ENCODE measurements around the gene SLC5A6. TPM values are rescaled to one million over a fixed set of nuclear protein-coding genes. Genes with fewer than 3 reads are reported as not detected.
"Not testable (repeated sequence)": the region's sequence is repeated elsewhere in the genome, so short reads cannot be mapped to it uniquely, and the experiment has no call there.

SLC5A6 gene
- polyA plus RNA-seq, 1 donor (not counting 4 experiments of a cell fraction or from before 2014, with no cell fraction given) = 60.4 TPM

DNA sequence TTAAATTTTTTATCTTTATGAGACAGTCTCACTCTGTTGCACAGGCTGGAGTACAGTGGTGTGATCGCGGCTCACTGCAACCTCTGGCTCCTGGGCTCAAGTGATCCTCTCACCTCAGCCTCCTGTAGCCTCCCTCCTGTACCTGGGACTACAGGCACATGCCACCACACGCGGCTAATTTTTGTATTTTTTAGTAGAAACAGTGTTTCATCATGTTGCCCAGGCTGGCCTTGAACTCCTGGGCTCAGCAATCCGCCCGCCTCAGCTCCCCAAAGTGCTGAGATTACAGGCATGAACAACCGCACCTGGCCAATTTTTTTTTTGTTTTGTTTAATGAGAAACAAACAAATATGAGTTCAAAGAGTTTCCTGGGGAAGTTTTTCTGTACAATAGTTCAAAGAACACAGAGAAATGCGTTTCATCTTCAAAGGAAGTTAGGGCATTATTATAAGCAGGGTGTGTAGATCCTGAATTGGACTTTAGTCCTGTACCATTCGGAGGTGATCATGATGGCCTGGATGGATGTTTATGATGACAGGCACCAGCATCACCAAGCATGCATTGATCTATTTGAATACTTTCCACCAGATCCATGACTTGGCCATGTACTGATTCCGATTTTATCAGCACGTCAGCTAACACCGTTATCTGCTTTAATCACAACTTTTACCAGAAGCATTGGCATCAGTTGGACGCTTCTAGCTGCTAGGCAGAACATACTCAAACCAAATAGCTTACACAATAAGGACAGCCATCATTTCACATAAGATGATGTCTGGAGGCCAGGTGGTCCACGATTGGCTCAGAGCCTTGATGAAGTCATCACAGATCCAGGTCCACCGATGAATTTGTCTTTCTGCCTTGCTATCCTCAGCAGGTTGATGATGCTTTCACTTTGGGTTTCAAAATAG is 34.4 kb downstream of the SLC5A6 start:
- TF ChIP-seq, protein P1, sequence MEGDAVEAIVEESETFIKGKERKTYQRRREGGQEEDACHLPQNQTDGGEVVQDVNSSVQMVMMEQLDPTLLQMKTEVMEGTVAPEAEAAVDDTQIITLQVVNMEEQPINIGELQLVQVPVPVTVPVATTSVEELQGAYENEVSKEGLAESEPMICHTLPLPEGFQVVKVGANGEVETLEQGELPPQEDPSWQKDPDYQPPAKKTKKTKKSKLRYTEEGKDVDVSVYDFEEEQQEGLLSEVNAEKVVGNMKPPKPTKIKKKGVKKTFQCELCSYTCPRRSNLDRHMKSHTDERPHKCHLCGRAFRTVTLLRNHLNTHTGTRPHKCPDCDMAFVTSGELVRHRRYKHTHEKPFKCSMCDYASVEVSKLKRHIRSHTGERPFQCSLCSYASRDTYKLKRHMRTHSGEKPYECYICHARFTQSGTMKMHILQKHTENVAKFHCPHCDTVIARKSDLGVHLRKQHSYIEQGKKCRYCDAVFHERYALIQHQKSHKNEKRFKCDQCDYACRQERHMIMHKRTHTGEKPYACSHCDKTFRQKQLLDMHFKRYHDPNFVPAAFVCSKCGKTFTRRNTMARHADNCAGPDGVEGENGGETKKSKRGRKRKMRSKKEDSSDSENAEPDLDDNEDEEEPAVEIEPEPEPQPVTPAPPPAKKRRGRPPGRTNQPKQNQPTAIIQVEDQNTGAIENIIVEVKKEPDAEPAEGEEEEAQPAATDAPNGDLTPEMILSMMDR (optimal IDR thresholded peaks at IDR 0.05 in 1 of 3, IDR thresholded peaks at IDR 0.05 in 1 of 3, conservative IDR thresholded peaks at IDR 0.05 in 1 of 3; ENCODE audit: extremely low read depth in 1 of 3, insufficient read depth in 2 of 3, low read length in 3 of 3) = no peak
- TF ChIP-seq EZH2 (IDR thresholded peaks at IDR 0.05; ENCODE audit: low read length) = no peak
- no peaks in the 10 kb centered on the region for H3K4me1 ChIP-seq (ENCODE audit: control insufficient read depth, extremely low read depth, insufficient read depth, low read length)
- dilution Hi-C loops (cut with MboI; ENCODE audit: extremely low pct_ligation_motif_present, low sequenced_read_pairs) = no loop called here
- H3K27ac ChIP-seq (ENCODE audit: control insufficient read depth, insufficient read depth, low read length) = no peak overlapping the region
- no peak overlapping the region for H3K4me2 ChIP-seq (ENCODE audit: control insufficient read depth, extremely low read depth, insufficient read depth, low read depth, low read length)
- DNase-seq (ENCODE audit: low read depth, low spot score) (no peak), FAIRE-seq (no peak)
- no peaks in the 10 kb centered on the region for H3K9me3 ChIP-seq (ENCODE audit: control insufficient read depth, low read depth, low read length)
- H3K79me2 ChIP-seq (ENCODE audit: control insufficient read depth, insufficient read depth, low read length) = no peaks in the 10 kb centered on the region
- H3K9me1 ChIP-seq (ENCODE audit: control insufficient read depth, extremely low read depth, insufficient read depth, low read length) = no peaks in the 10 kb centered on the region
- H3K27me3 ChIP-seq (ENCODE audit: control insufficient read depth, extremely low read depth, insufficient read depth, low read length) = peaks cover 10% of the 10 kb centered on the region
- H4K20me1 ChIP-seq (ENCODE audit: control insufficient read depth, extremely low read depth, insufficient read depth, low read length) = no peaks in the 10 kb centered on the region
- H3K36me3 ChIP-seq (ENCODE audit: control insufficient read depth in 2 of 2, extremely low read depth in 1 of 2, insufficient read depth in 2 of 2, low read length in 2 of 2) = no peaks in the 10 kb centered on the region
- no peak overlapping the region for H3K4me3 ChIP-seq (ENCODE audit: control insufficient read depth in 2 of 3, extremely low read depth in 1 of 3, insufficient read depth in 2 of 3, low read depth in 1 of 3, low read length in 3 of 3)
- H3K9ac ChIP-seq (ENCODE audit: control insufficient read depth, extremely low read depth, insufficient read depth, low read length) = no peak overlapping the region
- H2AFZ ChIP-seq (ENCODE audit: control insufficient read depth, low read length) = no peak overlapping the region

DNA sequence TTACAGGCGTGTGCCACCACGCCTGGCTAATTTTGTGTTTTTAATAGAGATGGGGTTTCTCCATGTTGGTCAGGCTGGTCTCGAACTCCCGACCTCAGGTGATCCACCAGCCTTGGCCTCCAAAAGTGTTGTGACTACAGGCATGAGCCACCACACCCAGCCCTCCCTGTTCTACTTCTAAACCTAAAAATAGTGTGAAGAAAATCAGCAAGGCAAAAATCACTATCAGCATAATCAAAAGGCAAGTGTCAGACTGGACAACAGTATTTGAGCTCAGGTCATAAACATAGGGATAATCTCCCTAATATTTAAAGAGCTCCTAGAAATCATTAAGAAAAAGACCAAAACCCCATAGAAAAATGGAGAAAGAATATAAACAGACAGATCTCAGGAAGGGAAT is 36.3 kb downstream of the SLC5A6 start:
- H3K79me2 ChIP-seq (ENCODE audit: control insufficient read depth, insufficient read depth, low read length); H3K9ac ChIP-seq (ENCODE audit: control insufficient read depth, extremely low read depth, insufficient read depth, low read length); H3K4me1 ChIP-seq (ENCODE audit: control insufficient read depth, extremely low read depth, insufficient read depth, low read length); H3K36me3 ChIP-seq (ENCODE audit: control insufficient read depth in 2 of 2, extremely low read depth in 1 of 2, insufficient read depth in 2 of 2, low read length in 2 of 2); H3K4me2 ChIP-seq (ENCODE audit: control insufficient read depth, extremely low read depth, insufficient read depth, low read depth, low read length); H4K20me1 ChIP-seq (ENCODE audit: control insufficient read depth, extremely low read depth, insufficient read depth, low read length); H3K9me1 ChIP-seq (ENCODE audit: control insufficient read depth, extremely low read depth, insufficient read depth, low read length); H3K27ac ChIP-seq (ENCODE audit: control insufficient read depth, insufficient read depth, low read length); H3K9me3 ChIP-seq (ENCODE audit: control insufficient read depth, low read depth, low read length); DNase-seq (ENCODE audit: low read depth, low spot score); H3K4me3 ChIP-seq (ENCODE audit: control insufficient read depth in 2 of 3, extremely low read depth in 1 of 3, insufficient read depth in 2 of 3, low read depth in 1 of 3, low read length in 3 of 3); dilution Hi-C loops (cut with MboI; ENCODE audit: extremely low pct_ligation_motif_present, low sequenced_read_pairs); H2AFZ ChIP-seq (ENCODE audit: control insufficient read depth, low read length); FAIRE-seq: not testable (repeated sequence)
- peaks cover 19% of the 10 kb centered on the region for H3K27me3 ChIP-seq (ENCODE audit: control insufficient read depth, extremely low read depth, insufficient read depth, low read length)

Data from keratinocyte (primary cell).